Gastrocnemius medialis (tissue), 4 donors: Measurements from ENCODE around the gene PDXK. TPM values are rescaled to one million over a fixed set of nuclear protein-coding genes. Genes with fewer than 3 reads are reported as not detected.

Experiments
- ATAC-seq, 2 donors: fragments of 150-250 bp; one replicate each; pipeline ENCODE4 v1.9.1; 2016
- DNase-seq, 2 donors: peaks; one replicate each; pipeline ENCODE4 v3.0.0-alpha.2; 2019
- H3K27ac ChIP-seq, 4 donors: fragments of 200-600 bp; sonication (generic); 1 replicate in 1 of 4; 2 replicates in 3 of 4; pipeline ENCODE4 v1.5.1; 2016 to 2018; ENCODE audit warnings: mild to moderate bottlenecking in 2 of 4, moderate library complexity in 1 of 4
- H3K27me3 ChIP-seq, 3 donors: fragments of 200-600 bp; sonication (generic) in 2 of 3; 1 replicate in 1 of 3; 2 replicates in 2 of 3; pipeline versions ENCODE4 v1.5.1 to v1.6.0; 2016 to 2019; ENCODE audit warnings: mild to moderate bottlenecking in 1 of 3, moderate library complexity in 1 of 3
- H3K36me3 ChIP-seq, 2 donors: fragments of 200-600 bp; sonication (generic) in 1 of 2; one replicate each; pipeline ENCODE4 v1.5.1; 2017 to 2018
- H3K4me1 ChIP-seq, 2 donors: fragments of 200-600 bp; sonication (generic) in 1 of 2; one replicate each; pipeline ENCODE4 v1.5.1; 2016 to 2017; ENCODE audit warnings: mild to moderate bottlenecking in 2 of 2
- H3K4me3 ChIP-seq, 4 donors: fragments of 200-600 bp; sonication (generic) in 3 of 4; 1 replicate in 1 of 4; 2 replicates in 3 of 4; pipeline ENCODE4 v1.5.1; 2016 to 2019; ENCODE audit warnings: mild to moderate bottlenecking in 2 of 4
- H3K9me3 ChIP-seq, 3 donors: fragments of 200-600 bp; sonication (generic) in 2 of 3; 1 replicate in 1 of 3; 2 replicates in 2 of 3; pipeline ENCODE4 v1.5.1; 2016 to 2019
- CTCF ChIP-seq, 5 experiments: fragments of 450-650 bp in 3 of 5; fragments of 200-600 bp in 2 of 5; sonication (generic) in 2 of 5; IDR thresholded peaks in 4 of 5; conservative IDR thresholded peaks in 1 of 5; 1 replicate in 4 of 5; 2 replicates in 1 of 5; pipeline ENCODE4 v1.5.1; 2016 to 2019; ENCODE audit warnings: antibody characterized with exemption in 5 of 5, mild to moderate bottlenecking in 3 of 5, moderate library complexity in 3 of 5
- POLR2A ChIP-seq, 2 donors: fragments of 450-650 bp; IDR thresholded peaks; one replicate each; pipeline ENCODE4 v1.6.1; 2017; ENCODE audit warnings: antibody characterized with exemption in 2 of 2, mild to moderate bottlenecking in 2 of 2, moderate library complexity in 2 of 2
- in situ Hi-C, 4 donors: fragments of 200-750 bp; cut with MboI; loops; one replicate each; pipeline versions ENCODE4 v1.15.0 to v1.8.0; 2017; ENCODE audit warnings: low sequenced_read_pairs in 4 of 4
- intact Hi-C: fragments of 100-400 bp; cut with DNase I; formaldehyde crosslinking; loops from one replicate; pipeline ENCODE4 v1.15.1; 2023; ENCODE audit warnings: low total_unique reads
- total RNA-seq, 4 donors: library from RNA; depleted of rRNA; stranded (reverse); fragments of >200 nt; gene quantifications; one replicate each; pipeline versions ENCODE4 v1.1.0 to v1.2.3, GENCODE V29; 2016

Gene PDXK
- total RNA-seq, 4 donors from 2014 or later, result 12.4 to 39.2 (median 21.9) TPM

GRCh38 chr21:43731891-43732711 lies 13.2 kb downstream of the PDXK start:
- DNase-seq (no peak), ATAC-seq (no peak)
- H3K9me3 ChIP-seq, result no peaks in the 10 kb centered on the region
- no peak overlapping the region for H3K27ac ChIP-seq
- TF ChIP-seq POLR2A (IDR thresholded peaks at IDR 0.05) (no peak), CTCF (IDR thresholded peaks at IDR 0.05 in 4 of 5, conservative IDR thresholded peaks at IDR 0.05 in 1 of 5) (no peak)
- H3K36me3 ChIP-seq, result no peaks in the 10 kb centered on the region
- H3K4me1 ChIP-seq, result peaks cover 34 to 35% of the 10 kb centered on the region in 2 donors
- in situ Hi-C loops (no loop called here), intact Hi-C loops (no loop called here)
- peak overlapping the region in 1 of 4 donors; percentile 38 for H3K4me3 ChIP-seq
- no peaks in the 10 kb centered on the region for H3K27me3 ChIP-seq

- in situ Hi-C loops, result no loop called here
- TF ChIP-seq CTCF (IDR thresholded peaks at IDR 0.05 in 4 of 5, conservative IDR thresholded peaks at IDR 0.05 in 1 of 5) (no peak), POLR2A (IDR thresholded peaks at IDR 0.05) (no peak)
- Histone ChIP-seq H3K4me3 (no peak overlapping the region), H3K4me1 (peaks cover 26% of the 10 kb centered on the region in 2 donors), H3K36me3 (no peaks in the 10 kb centered on the region), H3K27me3 (no peaks in the 10 kb centered on the region), H3K27ac (no peak overlapping the region), H3K9me3 (no peaks in the 10 kb centered on the region)
- DNase-seq (no peak), ATAC-seq (no peak)
- intact Hi-C loops, result no loop called here
Observed at GRCh38 chr21:43733060-43733459, 14.1 kb downstream of the PDXK start.

- H3K4me3 ChIP-seq, result no peak overlapping the region
- H3K4me1 ChIP-seq, result peaks cover 20 to 21% of the 10 kb centered on the region in 2 donors
- H3K27ac ChIP-seq, result no peak overlapping the region
- ATAC-seq (no peak), DNase-seq (no peak)
- no peaks in the 10 kb centered on the region for H3K36me3 ChIP-seq
- no peak for TF ChIP-seq POLR2A (IDR thresholded peaks at IDR 0.05)
- intact Hi-C loops (no loop called here), in situ Hi-C loops (no loop called here)
- H3K9me3 ChIP-seq, result no peaks in the 10 kb centered on the region
- H3K27me3 ChIP-seq, result no peaks in the 10 kb centered on the region
Observed at GRCh38 chr21:43733529-43734071, 14.7 kb downstream of the PDXK start.

- H3K4me1 ChIP-seq, result peaks cover 13 to 15% of the 10 kb centered on the region in 2 donors
- intact Hi-C loops, result no loop called here
Observed at GRCh38 chr21:43734131-43734927, 15.4 kb downstream of the PDXK start.

More at GRCh38 chr21:43734131-43734927, 15.4 kb downstream of the PDXK start:
- TF ChIP-seq POLR2A (IDR thresholded peaks at IDR 0.05) (no peak), CTCF (IDR thresholded peaks at IDR 0.05 in 4 of 5, conservative IDR thresholded peaks at IDR 0.05 in 1 of 5) (no peak)
- Histone ChIP-seq H3K36me3 (no peaks in the 10 kb centered on the region), H3K9me3 (no peaks in the 10 kb centered on the region), H3K27me3 (no peaks in the 10 kb centered on the region), H3K27ac (no peak overlapping the region), H3K4me3 (no peak overlapping the region)
- in situ Hi-C loops, result no loop called here
- DNase-seq (no peak), ATAC-seq (no peak)
